ENCODE measurements around the gene GUSB.
"Not testable (repeated sequence)": the region's sequence is repeated elsewhere in the genome, so short reads cannot be mapped to it uniquely, and the experiment has no call there.

Gene GUSB

DNA sequence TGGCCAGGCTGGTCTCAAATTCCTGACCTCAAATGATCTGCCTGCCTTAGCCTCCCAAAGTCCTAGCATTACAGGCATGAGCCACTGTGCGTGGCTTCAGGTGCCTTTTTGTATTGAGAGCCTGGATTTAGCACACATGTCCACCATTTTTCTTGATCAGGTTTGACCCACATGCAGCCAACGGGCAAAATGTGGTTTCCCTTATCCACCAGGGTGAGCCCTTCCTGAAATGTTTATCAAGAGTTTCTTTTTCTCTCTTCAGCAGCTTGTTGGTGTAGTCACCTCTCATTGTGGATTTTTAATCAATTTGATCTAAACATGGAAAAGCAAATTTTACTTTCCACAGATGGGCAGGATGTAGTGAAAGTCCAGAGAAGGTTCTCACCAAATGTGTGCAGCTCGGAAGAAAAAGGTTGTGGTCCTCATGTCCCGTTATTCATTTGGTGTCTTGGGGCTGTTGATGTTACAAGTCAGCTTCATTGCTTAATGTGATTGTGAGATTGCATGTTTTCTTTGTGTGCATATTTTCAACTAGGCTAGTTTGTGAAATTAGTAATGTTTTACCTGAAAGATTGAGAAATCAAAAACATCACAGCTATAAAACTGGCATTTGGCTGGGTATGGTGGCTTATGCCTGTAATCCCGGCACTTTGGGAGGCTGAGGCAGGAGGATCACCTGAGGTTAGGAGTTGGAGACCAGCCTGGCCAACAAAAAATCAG, 28.9 kb downstream of the GUSB start:
- no peak overlapping the region for H3K27ac ChIP-seq
- no peak overlapping the region for H3K4me3 ChIP-seq (IDR thresholded peaks at IDR 0.05; ENCODE audit: insufficient read depth, low read depth, low read length)
- H3K36me3 ChIP-seq (ENCODE audit: insufficient read depth), result no peaks in the 10 kb centered on the region; the same call in 1 of the 2 replicates
- H3K4me2 ChIP-seq, result no peak overlapping the region
- H4K20me1 ChIP-seq (ENCODE audit: insufficient read depth), result no peaks in the 10 kb centered on the region
- no peak overlapping the region for H2AFZ ChIP-seq (ENCODE audit: low read depth)
- no peaks in the 10 kb centered on the region for H3K27me3 ChIP-seq (ENCODE audit: insufficient read depth, low read depth)
- TF ChIP-seq, protein P1, sequence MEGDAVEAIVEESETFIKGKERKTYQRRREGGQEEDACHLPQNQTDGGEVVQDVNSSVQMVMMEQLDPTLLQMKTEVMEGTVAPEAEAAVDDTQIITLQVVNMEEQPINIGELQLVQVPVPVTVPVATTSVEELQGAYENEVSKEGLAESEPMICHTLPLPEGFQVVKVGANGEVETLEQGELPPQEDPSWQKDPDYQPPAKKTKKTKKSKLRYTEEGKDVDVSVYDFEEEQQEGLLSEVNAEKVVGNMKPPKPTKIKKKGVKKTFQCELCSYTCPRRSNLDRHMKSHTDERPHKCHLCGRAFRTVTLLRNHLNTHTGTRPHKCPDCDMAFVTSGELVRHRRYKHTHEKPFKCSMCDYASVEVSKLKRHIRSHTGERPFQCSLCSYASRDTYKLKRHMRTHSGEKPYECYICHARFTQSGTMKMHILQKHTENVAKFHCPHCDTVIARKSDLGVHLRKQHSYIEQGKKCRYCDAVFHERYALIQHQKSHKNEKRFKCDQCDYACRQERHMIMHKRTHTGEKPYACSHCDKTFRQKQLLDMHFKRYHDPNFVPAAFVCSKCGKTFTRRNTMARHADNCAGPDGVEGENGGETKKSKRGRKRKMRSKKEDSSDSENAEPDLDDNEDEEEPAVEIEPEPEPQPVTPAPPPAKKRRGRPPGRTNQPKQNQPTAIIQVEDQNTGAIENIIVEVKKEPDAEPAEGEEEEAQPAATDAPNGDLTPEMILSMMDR (conservative IDR thresholded peaks at IDR 0.05; ENCODE audit: low read depth, low read length), result no peak
- H3K79me2 ChIP-seq (ENCODE audit: insufficient read depth, low read depth), result no peaks in the 10 kb centered on the region
- H3K4me1 ChIP-seq (ENCODE audit: low read depth, poor library complexity, severe bottlenecking), result no peaks in the 10 kb centered on the region
- H3K9ac ChIP-seq, result no peak overlapping the region

DNA sequence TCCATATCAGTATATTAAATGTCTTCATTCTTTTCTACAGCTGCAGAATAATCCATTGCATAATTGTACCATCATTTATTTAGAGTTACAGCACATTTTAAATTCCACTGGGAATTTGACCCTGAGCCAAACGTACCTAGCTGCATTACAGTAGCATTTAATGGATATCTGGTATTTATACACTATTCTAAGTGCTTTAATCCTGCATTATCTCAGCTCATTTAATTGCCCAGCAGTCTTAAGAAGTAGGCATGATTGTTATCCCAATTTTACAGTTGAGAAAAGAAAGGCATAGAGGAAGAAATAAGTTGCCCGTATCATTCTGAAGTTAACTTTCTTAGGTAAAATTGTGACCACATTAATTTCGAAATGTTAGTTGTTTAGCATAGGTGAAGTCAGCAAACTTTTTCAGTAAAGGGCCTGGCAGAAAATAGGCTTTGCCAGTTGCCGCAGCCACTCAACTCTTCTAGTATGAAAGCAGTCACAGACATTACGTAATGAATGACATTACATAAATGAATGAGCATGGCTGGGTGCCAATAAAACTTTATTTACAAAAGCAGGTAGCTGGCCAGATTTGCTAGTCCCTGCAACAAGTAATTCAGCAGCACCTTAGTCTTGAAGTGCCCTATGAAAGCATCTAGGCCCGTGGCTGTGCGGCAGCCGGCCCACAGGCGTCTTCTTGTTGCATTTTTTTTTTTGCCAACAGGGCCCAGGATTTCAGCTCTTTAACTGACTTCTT, 30.0 kb downstream of the GUSB start:
- TF ChIP-seq, protein P1 (conservative IDR thresholded peaks at IDR 0.05; ENCODE audit: low read depth, low read length), result no peak
- Histone ChIP-seq H3K36me3 (ENCODE audit: insufficient read depth) (no peaks in the 10 kb centered on the region; the same call in 1 of the 2 replicates), H2AFZ (ENCODE audit: low read depth) (no peak overlapping the region), H3K4me2 (no peak overlapping the region), H3K9ac (no peak overlapping the region), H3K79me2 (ENCODE audit: insufficient read depth, low read depth) (no peaks in the 10 kb centered on the region), H3K27ac (no peak overlapping the region), H4K20me1 (ENCODE audit: insufficient read depth) (no peaks in the 10 kb centered on the region), H3K4me1 (ENCODE audit: low read depth, poor library complexity, severe bottlenecking) (no peaks in the 10 kb centered on the region), H3K27me3 (ENCODE audit: insufficient read depth, low read depth) (no peaks in the 10 kb centered on the region), H3K4me3 (IDR thresholded peaks at IDR 0.05; ENCODE audit: insufficient read depth, low read depth, low read length) (no peak overlapping the region)

DNA sequence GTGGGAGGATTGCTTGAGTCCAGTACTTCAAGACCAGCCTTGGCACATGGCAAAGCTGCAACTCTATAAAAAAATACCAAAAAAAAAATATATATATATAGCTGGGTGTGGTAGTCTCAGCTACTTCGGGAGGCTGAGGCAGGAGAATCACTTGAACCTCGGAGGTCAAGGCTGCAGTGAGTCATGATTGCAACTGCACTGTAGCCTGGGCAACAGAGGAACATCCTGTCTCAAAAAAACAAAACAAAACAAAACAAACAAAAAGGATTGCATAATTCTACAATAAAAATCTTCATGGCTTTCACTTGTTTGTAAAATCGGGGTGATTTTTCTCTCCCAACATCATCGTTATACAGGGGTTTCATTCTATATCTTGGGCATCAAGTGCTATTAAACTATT, 35.1 kb downstream of the GUSB start:
- TF ChIP-seq, protein P1 (conservative IDR thresholded peaks at IDR 0.05; ENCODE audit: low read depth, low read length), result no peak
- peaks cover 3% of the 10 kb centered on the region; the same call in 1 of the 2 replicates for H3K79me2 ChIP-seq (ENCODE audit: insufficient read depth, low read depth)
- no peaks in the 10 kb centered on the region for H3K4me1 ChIP-seq (ENCODE audit: low read depth, poor library complexity, severe bottlenecking)
- H3K4me2 ChIP-seq, result no peak overlapping the region
- no peaks in the 10 kb centered on the region for H4K20me1 ChIP-seq (ENCODE audit: insufficient read depth)
- no peak overlapping the region for H3K4me3 ChIP-seq (IDR thresholded peaks at IDR 0.05; ENCODE audit: insufficient read depth, low read depth, low read length)
- no peak overlapping the region for H3K27ac ChIP-seq
- H2AFZ ChIP-seq (ENCODE audit: low read depth), result no peak overlapping the region
- no peaks in the 10 kb centered on the region for H3K36me3 ChIP-seq (ENCODE audit: insufficient read depth)
- H3K27me3 ChIP-seq (ENCODE audit: insufficient read depth, low read depth), result no peaks in the 10 kb centered on the region
- no peak overlapping the region for H3K9ac ChIP-seq

DNA sequence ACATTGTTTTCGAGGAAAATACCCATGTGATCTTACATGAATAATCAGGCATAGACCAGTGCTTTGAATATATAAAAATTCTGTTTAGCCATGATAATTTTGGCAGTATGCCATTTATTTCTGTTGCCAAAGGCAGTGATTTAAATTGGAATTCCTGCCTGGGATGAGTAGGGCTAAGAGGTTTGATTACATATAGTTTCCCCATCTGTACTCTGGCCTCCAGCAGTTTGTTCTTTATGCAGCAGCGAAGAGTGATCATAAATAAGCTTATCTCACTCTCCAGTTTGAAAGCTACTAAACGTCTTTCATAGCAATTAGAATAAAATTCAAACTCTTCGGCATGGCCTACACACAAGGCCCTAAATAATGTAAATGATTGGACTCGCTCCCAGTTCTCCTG, 36.2 kb downstream of the GUSB start:
- not testable (repeated sequence) for H3K27me3 ChIP-seq (ENCODE audit: insufficient read depth, low read depth); H2AFZ ChIP-seq (ENCODE audit: low read depth); H3K4me3 ChIP-seq (IDR thresholded peaks at IDR 0.05; ENCODE audit: insufficient read depth, low read depth, low read length); H3K4me1 ChIP-seq (ENCODE audit: low read depth, poor library complexity, severe bottlenecking); H3K9ac ChIP-seq; H3K4me2 ChIP-seq; H4K20me1 ChIP-seq (ENCODE audit: insufficient read depth); H3K36me3 ChIP-seq (ENCODE audit: insufficient read depth); H3K27ac ChIP-seq; H3K79me2 ChIP-seq (ENCODE audit: insufficient read depth, low read depth)

Measured in KMS-11 (cell line).